HFFc6 (cell line): ENCODE data around the gene ZYG11B. TPM values are rescaled to one million over a fixed set of nuclear protein-coding genes. Genes with fewer than 3 reads are reported as not detected.
"Not testable (repeated sequence)": the region's sequence is repeated elsewhere in the genome, so short reads cannot be mapped to it uniquely, and the experiment has no call there.

ENCODE experiments used
- DNase-seq: peaks from one replicate; pipeline ENCODE4 v3.0.0-alpha.2; 2018
- H3K27ac Mint-ChIP-seq: 2 replicates; pipeline ENCODE4 v1.8.0; 2020; ENCODE audit warnings: mild to moderate bottlenecking, mixed read lengths
- H3K27me3 Mint-ChIP-seq: 2 replicates; pipeline ENCODE4 v1.8.0; 2021; ENCODE audit warnings: mild to moderate bottlenecking, moderate library complexity, mixed read lengths; ENCODE audit not compliant: insufficient read depth
- H3K36me3 Mint-ChIP-seq: 2 replicates; pipeline ENCODE4 v1.8.0; 2021; ENCODE audit warnings: low read depth, mixed read lengths
- H3K4me1 Mint-ChIP-seq: 2 replicates; pipeline ENCODE4 v1.8.0; 2020; ENCODE audit warnings: low read depth, mixed read lengths
- H3K4me3 Mint-ChIP-seq: 2 replicates; pipeline ENCODE4 v1.8.0; 2020; ENCODE audit warnings: mild to moderate bottlenecking, moderate library complexity, mixed read lengths
- H3K9me3 Mint-ChIP-seq: 2 replicates; pipeline ENCODE4 v1.8.0; 2020; ENCODE audit warnings: mild to moderate bottlenecking, mixed read lengths
- total RNA-seq, 6 experiments: library from RNA; stranded (reverse); fragmentation: NEBNext Ultra II Directional; extraction: Animal tissue kit (Norgen Biotek cat#: 25700); gene quantifications; 2 replicates in 1 of 6; 3 replicates in 5 of 6; pipeline ENCODE4 v1.2.3, GENCODE V29; 2021
- TF ChIP-seq, protein P1 (sequence below): fragments of 200-600 bp; sonication (generic); IDR thresholded peaks from 2 replicates; pipeline ENCODE4 v1.5.0; 2021; ENCODE audit warnings: antibody characterized with exemption, mild to moderate bottlenecking

The ZYG11B gene
- total RNA-seq, 6 experiments from 2014 or later: 23.5 to 31.3 (median 28.4) TPM

DNA sequence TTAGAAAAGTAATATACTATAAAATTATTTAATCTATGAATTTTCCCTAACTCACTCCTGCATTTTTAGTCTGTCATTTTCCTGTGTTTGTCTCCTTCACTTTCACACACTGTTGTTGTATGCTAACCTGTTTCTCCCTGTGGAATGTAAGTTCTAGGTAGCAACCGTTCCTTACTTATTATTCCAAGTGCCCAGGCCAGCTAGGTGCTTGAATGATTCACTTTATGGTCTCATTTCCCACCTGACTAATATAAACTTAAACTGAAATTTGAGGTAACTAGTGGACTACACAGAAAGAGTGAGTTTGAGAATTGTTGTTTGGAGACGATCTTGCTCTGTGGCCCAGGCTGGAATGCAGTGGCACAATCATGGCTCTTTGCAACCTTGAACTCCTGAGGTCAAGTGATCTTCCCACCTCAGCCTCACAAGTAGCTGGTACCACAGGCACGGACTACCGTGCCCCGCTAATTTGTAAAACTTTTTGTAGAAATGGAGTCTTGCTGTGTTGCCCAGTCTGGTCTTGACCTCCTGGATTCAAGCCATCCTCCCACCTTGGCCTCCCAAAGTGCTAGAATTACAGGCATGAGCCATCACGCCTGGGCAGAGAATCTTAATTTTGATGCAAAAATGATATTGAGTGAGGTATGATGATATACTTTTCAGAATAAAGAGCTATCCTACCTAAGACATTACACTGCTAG lies 1.9 kb downstream of the ZYG11B start:
- H3K4me1 Mint-ChIP-seq: peaks cover 41% of the 10 kb centered on the region
- H3K4me3 Mint-ChIP-seq: peak overlapping the region; percentile 98
- H3K27me3 Mint-ChIP-seq: no peaks in the 10 kb centered on the region

DNA sequence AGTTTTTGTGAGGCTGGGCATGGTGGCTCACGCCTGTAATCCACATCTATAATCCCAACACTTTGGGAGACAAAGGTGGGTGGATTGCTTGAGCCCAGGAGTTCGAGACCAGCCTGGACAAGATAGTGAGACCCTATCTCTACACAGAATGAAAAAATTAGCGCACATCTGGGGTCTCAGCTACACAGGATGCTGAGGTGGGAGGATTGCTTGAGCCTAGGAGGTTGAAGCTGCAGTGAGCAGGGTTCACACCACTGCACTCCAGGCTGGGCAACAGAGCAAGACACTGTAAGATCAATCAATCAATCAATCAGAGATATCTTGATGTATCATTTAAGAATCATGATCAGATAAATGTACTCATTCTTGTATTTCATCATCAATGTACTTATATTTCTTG lies 7.1 kb downstream of the ZYG11B start:
- TF ChIP-seq, protein P1, sequence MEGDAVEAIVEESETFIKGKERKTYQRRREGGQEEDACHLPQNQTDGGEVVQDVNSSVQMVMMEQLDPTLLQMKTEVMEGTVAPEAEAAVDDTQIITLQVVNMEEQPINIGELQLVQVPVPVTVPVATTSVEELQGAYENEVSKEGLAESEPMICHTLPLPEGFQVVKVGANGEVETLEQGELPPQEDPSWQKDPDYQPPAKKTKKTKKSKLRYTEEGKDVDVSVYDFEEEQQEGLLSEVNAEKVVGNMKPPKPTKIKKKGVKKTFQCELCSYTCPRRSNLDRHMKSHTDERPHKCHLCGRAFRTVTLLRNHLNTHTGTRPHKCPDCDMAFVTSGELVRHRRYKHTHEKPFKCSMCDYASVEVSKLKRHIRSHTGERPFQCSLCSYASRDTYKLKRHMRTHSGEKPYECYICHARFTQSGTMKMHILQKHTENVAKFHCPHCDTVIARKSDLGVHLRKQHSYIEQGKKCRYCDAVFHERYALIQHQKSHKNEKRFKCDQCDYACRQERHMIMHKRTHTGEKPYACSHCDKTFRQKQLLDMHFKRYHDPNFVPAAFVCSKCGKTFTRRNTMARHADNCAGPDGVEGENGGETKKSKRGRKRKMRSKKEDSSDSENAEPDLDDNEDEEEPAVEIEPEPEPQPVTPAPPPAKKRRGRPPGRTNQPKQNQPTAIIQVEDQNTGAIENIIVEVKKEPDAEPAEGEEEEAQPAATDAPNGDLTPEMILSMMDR: no peak
- no peak overlapping the region for H3K27ac Mint-ChIP-seq

More for the DNA sequence above, 1.9 kb downstream of the ZYG11B start:
- Mint-ChIP-seq H3K27ac (peak overlapping the region; percentile 20; the same call in 1 of the 2 replicates), H3K9me3 (no peaks in the 10 kb centered on the region), H3K36me3 (no peaks in the 10 kb centered on the region; the same call in 1 of the 2 replicates)
- no peak for DNase-seq
- TF ChIP-seq, protein P1: no peak

DNA sequence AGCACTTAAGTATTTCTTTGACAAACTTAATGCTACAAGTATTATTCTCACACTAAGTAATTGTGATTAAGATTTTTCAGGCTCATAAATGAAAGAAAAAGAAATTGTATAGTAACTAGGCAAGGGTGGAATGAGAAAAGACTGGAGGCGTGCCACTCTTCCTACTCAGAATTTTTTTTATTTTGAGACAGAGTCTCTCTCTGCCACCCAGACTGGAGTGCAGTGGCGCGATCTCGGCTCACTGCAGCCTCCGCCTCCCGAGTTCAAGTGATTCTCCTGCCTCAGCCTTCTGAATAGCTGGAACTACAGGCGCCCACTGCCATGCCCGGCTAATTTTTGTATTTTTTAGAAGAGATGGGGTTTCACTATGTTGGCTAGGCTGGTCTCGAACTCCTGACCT lies 9.1 kb downstream of the ZYG11B start:
- H3K27ac Mint-ChIP-seq, H3K9me3 Mint-ChIP-seq, H3K27me3 Mint-ChIP-seq, H3K4me1 Mint-ChIP-seq, DNase-seq, H3K36me3 Mint-ChIP-seq, H3K4me3 Mint-ChIP-seq: not testable (repeated sequence)

More for the DNA sequence above, 7.1 kb downstream of the ZYG11B start:
- Mint-ChIP-seq H3K9me3 (no peaks in the 10 kb centered on the region), H3K4me3 (no peak overlapping the region), H3K27me3 (no peaks in the 10 kb centered on the region), H3K36me3 (no peaks in the 10 kb centered on the region; the same call in 1 of the 2 replicates), H3K4me1 (peaks cover 14% of the 10 kb centered on the region)
- no peak for DNase-seq

DNA sequence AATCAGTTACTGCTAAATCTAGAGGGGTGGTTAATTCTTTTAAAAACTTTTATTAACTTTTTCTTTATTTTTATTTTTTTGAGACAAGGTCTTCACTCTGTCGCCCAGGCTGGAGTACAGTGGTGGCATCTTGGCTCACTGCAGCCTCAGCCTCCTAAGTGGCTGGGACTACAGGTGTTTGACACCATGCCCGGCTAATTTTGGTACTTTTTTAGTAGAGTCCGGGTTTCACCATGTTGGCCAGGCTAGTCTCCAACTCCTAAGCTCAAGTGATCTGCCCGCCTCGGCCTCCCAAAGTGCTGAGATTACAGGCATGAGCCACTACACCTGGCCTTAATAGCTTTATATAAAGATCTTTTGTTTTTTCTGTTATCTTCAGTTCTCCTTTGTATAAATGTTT lies 11.9 kb downstream of the ZYG11B start:
- Mint-ChIP-seq H3K4me3 (no peak overlapping the region), H3K27me3 (no peaks in the 10 kb centered on the region; the same call in 1 of the 2 replicates), H3K9me3 (no peaks in the 10 kb centered on the region), H3K27ac (no peak overlapping the region), H3K36me3 (peaks cover 4% of the 10 kb centered on the region; the same call in 1 of the 2 replicates), H3K4me1 (peaks cover 6% of the 10 kb centered on the region; the same call in 1 of the 2 replicates)
- DNase-seq: no peak
- TF ChIP-seq, protein P1: no peak

DNA sequence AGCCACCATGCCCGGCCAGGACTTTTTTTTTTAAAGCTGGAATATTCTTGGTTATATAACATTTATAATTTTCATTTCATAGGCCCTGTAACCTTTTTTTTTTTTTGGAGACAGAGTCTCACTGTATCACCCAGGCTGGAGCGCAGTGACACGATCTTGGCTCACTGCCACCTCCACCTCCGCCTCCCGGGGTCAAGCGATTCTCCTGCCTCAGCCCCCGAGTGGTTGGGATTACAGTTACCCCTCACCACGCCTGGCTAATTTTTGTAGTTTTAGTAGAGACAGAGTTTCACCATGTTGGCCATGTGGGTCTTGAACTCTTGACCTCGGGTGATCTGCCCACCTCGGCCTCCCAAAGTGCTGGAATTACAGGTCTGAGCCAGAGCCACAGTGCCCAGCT lies 12.6 kb downstream of the ZYG11B start:
- TF ChIP-seq, protein P1: no peak
- H3K4me1 Mint-ChIP-seq: peaks cover 6% of the 10 kb centered on the region; the same call in 1 of the 2 replicates
- DNase-seq: no peak
- H3K27ac Mint-ChIP-seq: no peak overlapping the region
- no peaks in the 10 kb centered on the region; the same call in 1 of the 2 replicates for H3K27me3 Mint-ChIP-seq
- H3K36me3 Mint-ChIP-seq: peaks cover 4% of the 10 kb centered on the region; the same call in 1 of the 2 replicates
- H3K4me3 Mint-ChIP-seq: no peak overlapping the region
- no peaks in the 10 kb centered on the region for H3K9me3 Mint-ChIP-seq

DNA sequence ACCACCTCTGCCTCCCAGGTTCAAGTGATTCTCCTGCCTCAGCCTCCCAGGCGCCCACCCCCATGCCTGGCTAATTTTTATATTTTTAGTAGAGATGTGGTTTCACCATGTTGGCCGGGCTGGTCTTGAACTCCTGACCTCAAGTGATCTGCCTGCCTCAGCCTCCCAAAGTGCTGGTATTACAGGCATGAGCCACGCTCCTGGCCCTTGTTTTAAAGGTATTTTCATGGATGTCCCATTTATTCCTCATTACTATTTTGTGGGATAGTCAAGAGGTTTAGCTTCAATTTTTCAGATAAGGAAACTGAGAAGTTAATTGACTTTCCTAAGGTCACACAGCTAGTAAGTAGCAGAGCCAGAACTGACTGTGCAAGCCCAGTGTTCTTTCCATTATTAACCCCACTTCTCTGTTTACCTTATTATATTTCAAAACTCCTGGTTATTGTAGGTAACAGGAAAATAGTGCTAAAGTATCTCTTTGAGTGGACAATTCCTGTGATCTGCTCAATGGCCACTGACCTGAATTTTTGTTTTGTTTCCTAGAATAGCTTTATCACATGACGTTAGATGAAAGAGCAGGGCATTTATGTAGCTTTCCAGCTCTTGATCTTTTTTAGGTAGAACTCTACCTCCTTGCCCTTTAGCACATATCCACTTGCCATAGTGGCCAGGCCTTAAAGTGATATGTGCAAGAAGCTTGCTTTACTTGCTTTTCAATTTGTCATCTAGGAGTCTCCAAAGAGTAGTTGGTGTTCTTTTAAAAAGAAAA lies 13.6 kb downstream of the ZYG11B start:
- no peaks in the 10 kb centered on the region; the same call in 1 of the 2 replicates for H3K27me3 Mint-ChIP-seq
- no peak for DNase-seq
- H3K4me1 Mint-ChIP-seq: peaks cover 7% of the 10 kb centered on the region
- H3K27ac Mint-ChIP-seq: no peak overlapping the region
- no peaks in the 10 kb centered on the region for H3K9me3 Mint-ChIP-seq
- H3K36me3 Mint-ChIP-seq: peaks cover 4% of the 10 kb centered on the region; the same call in 1 of the 2 replicates
- TF ChIP-seq, protein P1: no peak
- no peak overlapping the region for H3K4me3 Mint-ChIP-seq
